Raji (cell line): ENCODE measurements around the gene AGBL4.

ENCODE experiments used
- POLR2A ChIP-seq: IDR thresholded peaks from 2 replicates; pipeline ENCODE4 v1.6.1; 2011; ENCODE audit warnings: low read depth, low read length, control low read depth; ENCODE audit not compliant: insufficient read depth

Gene AGBL4

GRCh38 chr1:48969971-48970370, 1053.8 kb downstream of the AGBL4 start:
- TF ChIP-seq POLR2A, result no peak

GRCh38 chr1:48967318-48967717, 1056.4 kb downstream of the AGBL4 start:
- TF ChIP-seq POLR2A, result no peak

DNA sequence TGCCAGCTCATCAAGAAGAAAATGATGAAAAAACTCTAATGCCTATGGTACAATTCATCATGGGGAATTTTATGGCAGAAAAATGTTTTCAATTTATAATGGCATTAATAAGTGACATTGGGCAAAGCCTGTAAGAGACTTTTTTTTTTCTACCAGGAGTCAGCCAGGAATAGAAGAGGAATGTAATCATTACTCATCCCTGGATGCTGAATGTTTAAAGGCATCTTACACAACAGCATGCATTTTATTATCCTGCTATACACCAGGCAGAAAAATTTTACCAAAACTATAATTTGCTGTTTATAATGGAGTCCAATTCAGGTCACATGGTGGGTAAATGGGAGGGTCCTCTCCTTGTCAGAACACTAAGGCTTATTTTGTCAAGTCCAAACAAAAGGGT, 1057.2 kb downstream of the AGBL4 start:
- no peak for TF ChIP-seq POLR2A

DNA sequence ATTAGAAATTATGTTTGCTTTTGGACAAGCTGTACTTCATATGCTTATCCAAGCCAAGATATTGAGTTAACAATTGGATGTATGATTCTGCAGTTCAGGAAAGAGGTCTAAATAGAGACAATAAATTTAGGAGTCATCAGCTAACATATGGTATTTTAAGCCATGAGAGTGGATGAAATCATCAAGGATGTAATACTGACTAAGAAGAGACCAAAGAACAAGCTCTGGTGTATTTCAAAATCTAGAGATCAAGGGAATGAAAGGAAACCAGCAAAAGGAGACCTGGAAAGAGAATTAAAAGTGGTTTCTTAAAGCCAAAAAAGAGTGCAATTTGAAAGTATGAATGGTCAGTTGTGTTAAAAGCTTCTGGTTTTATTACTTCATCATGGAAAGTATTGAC, 1063.4 kb downstream of the AGBL4 start:
- no peak for TF ChIP-seq POLR2A

DNA sequence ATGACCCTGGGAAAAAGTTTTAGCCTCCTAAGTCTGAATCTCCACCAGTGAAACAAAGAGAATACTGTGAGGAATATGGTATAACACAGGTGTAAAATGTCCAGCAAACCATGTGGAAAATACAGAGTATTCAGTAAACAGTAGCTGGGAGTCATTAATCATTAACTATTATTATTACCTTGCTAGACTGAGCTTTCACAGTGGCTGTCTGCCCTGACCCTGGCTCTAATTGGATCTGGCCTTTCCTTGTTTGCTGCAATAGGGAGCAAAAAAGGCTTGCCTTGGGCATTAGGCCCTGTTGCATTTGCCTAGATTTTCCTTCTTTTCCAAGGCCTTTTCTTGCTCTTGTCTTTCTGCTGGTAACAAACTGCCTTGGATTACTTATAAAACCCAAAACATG, 1068.0 kb downstream of the AGBL4 start:
- no peak for TF ChIP-seq POLR2A

- TF ChIP-seq POLR2A, result no peak
Measured at GRCh38 chr1:48953617-48954016, 1070.1 kb downstream of the AGBL4 start.

DNA sequence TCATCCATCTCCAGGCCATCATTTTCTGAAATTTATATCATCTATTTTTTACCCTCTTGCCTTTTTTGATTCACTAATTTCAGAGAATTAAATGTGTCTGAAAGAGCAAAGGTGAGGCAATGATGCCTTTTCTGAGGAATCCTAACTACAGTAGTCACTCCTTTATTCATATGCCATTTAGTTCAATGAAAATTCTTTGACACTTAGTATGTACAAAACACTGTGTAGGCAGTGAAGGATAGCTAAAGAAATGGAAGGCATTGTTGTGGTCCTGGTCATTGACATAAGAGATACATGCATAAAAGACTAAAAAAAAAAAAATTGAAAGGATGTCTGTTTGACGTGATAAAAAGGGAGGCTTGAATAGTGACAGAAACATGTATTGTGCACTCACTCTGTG, 1075.2 kb downstream of the AGBL4 start:
- TF ChIP-seq POLR2A, result no peak

DNA sequence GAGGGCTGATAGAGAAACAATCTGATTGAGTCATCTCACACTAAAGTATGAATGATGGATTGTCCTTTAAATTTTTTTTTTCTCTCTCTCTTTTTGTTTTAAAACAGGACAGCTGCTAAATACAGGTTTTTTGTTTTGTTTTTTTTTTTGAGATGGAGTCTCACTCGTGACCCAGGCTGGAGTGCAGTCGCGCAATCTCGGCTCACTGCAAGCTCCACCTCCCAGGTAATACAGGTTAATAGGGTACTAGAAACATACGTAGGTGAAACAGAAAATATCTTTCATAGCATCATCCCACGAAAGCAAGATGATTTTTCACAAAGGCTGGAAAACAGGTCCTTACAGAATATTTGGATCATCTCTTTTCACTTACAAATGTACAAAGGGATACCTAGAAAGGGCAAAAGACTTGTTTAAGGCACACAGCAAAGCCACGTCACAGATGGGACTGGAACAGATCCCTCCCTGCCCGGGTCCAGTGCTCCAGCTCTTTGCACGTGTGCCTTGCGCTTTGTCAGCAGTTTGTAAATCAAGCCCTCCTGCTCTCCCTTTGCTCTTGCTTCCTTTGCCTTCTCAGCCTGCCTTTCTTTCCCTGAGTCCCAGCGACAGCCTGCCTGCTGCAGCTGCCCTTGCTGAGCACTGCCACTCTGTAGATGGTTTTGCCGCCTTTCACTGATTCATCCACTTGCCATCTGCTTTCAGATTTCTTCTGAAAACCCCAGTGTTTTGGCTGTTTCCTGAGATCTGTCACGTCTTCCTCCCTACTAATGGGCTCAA, 1075.8 kb downstream of the AGBL4 start:
- TF ChIP-seq POLR2A, result no peak

GRCh38 chr1:48946070-48946469, 1077.7 kb downstream of the AGBL4 start:
- TF ChIP-seq POLR2A, result no peak

DNA sequence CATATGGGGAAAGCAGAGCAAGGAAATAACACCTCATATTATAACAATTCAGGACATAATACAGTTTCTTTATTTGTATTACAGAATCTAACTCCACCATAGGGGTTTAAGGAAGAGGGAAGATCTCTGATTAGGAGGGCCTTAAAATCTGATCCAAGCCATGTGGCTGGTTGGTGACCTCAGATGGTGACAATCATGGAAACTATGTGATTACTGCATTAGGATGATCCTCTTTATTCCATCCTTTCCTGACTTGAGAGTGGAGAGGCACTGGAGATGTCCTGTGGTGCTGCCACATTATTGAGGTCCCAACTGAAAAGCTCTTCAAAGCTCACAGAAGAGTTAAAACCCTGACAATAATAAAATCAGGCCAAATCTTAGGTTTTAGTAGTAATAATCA, 1078.9 kb downstream of the AGBL4 start:
- TF ChIP-seq POLR2A, result no peak

DNA sequence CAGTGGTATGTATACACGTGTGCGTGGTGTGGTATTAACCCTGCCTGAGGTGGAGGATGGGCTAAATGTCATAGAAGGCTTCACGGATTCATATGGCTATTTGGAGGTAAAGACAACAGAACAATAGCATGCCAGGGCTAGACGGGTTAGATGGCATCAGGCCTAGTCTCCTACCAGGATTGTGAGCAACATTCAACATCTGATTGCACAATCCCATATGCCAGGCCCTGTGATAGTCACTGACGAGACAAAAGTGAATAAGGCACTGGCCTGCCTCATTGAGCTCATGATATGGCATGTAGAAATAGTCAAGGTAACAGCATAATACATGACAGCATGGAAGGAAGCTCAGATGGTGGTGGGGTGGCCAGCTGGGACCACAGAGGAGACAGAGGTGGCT, 1079.9 kb downstream of the AGBL4 start:
- TF ChIP-seq POLR2A, result no peak

DNA sequence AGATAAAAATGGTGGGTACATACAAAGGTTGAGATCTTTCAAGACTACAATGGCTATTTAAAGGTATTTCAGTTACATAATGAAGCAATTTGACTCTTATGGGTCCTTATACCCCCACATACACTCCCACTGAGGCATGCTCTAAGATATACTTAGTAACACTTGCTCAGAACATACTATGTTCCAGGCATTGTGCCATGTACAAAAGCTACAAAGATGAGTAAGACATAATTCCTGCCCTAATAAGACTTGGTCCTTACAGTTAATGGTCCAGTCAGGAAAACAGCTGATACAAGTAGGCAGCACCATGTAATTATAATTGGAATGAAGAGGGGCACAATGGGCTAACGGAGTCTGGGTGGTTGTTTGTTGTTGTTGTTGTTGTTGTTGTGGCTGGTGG, 1080.4 kb downstream of the AGBL4 start:
- TF ChIP-seq POLR2A, result no peak

- no peak for TF ChIP-seq POLR2A
Measured at GRCh38 chr1:48940962-48941732, 1082.6 kb downstream of the AGBL4 start.

DNA sequence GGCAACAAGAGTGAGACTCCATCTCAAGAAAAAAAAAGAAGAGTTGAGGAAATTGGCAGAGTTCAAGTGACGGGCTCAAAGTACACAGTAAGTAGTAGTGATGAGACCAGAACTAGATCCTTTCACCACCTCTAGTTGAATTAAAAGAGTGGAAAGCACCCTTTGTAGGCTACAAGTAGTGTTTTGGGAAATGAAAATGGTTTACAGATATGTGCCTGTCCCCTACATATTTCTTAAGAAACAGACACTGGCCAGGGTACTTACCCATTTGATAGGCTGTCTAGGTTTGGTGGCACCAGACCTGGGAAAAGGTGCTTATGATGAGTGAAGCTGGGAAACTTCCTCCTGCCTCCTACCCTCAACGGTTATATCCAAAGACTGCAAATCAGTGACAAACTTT, 1083.4 kb downstream of the AGBL4 start:
- TF ChIP-seq POLR2A, result no peak

DNA sequence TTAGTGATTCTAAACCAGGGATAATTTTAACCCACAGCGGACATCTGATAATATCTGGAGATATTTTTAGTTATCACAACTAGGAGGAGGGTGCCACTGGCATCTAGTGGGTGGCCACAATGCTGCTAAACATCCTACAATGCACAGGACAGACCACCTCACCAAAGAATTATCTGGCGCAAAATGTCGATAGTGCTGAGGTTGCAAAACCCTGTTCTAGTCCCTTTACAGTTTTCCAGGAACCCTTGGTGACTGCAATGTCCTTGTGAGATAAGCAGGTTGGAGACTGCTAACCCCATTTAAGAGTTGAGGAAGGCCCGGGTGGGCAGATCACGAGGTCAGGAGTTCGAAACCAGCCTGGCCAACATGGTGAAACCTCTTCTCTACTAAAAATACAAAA, 1083.9 kb downstream of the AGBL4 start:
- TF ChIP-seq POLR2A, result no peak

GRCh38 chr1:48939042-48939441, 1084.7 kb downstream of the AGBL4 start:
- TF ChIP-seq POLR2A, result no peak
